Embryonic facial prominence (tissue), 1 donor: ENCODE results near the gene PLD6.
"Not testable (repeated sequence)": the region's sequence is repeated elsewhere in the genome, so short reads cannot be mapped to it uniquely, and the experiment has no call there.

ENCODE experiments used
- DNase-seq: peaks from one replicate; pipeline ENCODE4 v3.0.0-alpha.2; 2016; ENCODE audit errors: extremely low spot score

PLD6 gene, protein sequence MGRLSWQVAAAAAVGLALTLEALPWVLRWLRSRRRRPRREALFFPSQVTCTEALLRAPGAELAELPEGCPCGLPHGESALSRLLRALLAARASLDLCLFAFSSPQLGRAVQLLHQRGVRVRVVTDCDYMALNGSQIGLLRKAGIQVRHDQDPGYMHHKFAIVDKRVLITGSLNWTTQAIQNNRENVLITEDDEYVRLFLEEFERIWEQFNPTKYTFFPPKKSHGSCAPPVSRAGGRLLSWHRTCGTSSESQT

DNA sequence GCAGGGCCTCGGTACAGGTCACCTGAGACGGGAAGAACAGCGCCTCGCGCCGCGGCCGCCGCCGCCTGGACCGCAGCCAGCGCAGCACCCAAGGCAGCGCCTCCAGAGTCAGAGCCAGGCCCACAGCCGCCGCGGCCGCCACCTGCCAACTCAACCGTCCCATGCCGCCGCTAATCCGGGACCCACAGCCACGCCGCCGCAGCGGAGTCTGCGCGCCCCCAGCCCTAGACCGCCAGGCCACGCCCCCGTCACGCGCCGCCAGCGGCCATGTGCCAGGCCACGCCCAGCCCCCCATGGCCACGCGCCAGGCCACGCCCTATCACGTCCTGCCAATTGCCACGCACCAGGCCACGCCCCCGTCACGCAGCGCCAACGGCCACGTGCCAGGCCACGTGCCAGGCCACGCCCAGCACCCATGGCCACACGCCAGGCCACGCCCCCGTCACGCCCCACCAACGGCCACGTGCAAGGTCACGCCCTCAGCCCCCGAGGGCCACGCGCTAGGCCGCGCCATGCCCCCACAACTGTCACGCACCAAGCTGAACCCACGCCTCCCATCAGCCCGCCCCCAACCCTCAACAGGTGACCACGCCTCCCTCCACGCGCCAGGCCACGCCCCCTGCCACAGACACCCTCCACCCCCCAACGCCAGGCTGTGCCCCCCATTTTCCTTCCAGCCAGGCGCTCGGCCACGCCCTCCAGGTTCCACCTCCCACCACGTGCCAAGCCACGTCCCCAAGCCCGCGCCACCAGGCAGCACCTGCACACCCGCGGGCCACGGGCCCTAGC lies at the start of gene PLD6:
TSS of gene PLD6 (minus strand) at position 210 of the 789 bp plus-strand sequence. CDS start at position 163, 47 bp downstream.
- DNase-seq = no peak

- DNase-seq = not testable (repeated sequence)
Measured at GRCh38 chr17:17255689-17256088, 49.6 kb upstream of the PLD6 start.

GRCh38 chr17:17254036-17254435 lies 47.9 kb upstream of the PLD6 start:
- no peak for DNase-seq

- DNase-seq = no peak
Measured at GRCh38 chr17:17253406-17253805, 47.3 kb upstream of the PLD6 start.

GRCh38 chr17:17252149-17252661 lies 46.1 kb upstream of the PLD6 start:
- no peak for DNase-seq

GRCh38 chr17:17246879-17247278 lies 40.7 kb upstream of the PLD6 start:
- DNase-seq = no peak

DNA sequence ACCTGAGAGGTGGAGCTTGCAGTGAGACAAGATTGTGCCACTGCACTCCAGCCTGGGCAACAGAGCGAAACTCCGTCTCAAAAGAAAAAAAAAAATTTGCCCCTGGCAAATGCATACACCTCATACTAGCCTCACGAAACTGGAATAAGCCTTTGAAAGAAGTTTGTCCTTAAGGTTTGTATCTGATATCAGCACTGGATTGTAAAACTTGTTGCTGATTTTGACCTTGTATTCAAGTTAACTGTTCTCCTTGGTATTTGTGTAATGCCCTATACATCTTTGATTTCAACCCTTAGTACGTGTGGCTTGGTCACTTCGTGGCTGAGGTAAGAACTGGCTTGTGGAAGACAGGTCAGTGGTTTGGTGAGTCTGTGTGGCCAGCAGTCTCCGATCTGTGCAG lies 37.0 kb upstream of the PLD6 start:
- DNase-seq = no peak

- DNase-seq = no peak
Measured at GRCh38 chr17:17242246-17242645, 36.1 kb upstream of the PLD6 start.

- DNase-seq = no peak
Measured at GRCh38 chr17:17241656-17242055, 35.5 kb upstream of the PLD6 start.

DNA sequence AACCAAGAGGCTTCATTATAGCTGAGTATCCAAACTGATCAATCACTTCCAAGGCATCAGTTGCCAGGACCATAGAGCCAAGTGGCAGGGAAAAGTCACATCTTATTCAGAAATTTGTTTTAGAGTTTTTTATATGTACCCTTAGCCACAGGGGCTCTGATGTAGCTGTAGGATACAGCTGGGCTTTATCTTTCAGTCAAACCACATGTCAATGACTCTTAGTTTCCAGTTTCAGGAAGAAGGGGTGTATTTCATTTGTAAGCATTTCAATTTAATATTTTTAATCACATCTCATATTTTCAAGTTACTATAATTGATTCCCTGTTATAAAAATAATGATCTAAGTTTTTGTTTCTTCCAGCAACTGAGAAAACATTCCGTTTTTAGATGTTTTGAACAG lies 33.7 kb upstream of the PLD6 start:
- DNase-seq = no peak

- peak; percentile 67 for DNase-seq
Measured at GRCh38 chr17:17237026-17237799, 31.1 kb upstream of the PLD6 start, which contains the start of gene FLCN. Gene FLCN (minus strand): TSS chr17:17237168. CDS start chr17:17228137, 9,031 bp downstream.

DNA sequence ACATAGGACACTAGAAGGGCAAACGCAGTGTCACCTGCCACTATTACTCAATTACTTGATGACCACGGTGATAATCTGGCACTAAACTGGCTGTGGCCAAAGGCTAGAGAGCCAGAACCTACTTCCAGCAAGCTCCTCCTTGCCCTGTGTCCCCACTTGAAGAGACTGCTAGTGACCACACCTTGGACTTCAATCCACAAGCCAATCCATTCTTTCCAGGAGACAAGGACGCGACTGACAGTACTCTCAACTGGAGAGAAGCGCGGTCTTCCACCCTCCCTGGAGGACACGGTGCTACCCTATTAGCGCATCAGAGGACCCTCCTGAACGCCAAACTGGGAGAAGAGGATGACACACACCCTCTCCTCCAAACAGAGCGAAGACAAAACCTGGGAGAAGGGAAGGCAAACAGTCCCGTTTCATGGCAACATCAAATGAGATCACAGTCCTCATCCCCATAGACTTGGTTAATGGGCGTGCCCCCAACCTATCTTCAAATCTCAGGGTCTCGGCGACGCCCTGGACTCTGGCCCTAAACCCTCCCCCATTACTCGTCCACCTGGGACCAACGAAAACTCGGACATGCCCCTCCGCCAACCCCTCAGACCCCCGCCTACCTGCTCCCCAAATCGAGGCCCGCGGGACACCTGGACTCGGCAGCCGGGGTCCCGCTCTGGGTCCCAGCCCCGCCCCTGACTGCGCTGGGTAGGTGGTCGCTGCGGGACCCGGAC lies 30.3 kb upstream of the PLD6 start:
- no peak for DNase-seq

GRCh38 chr17:17235212-17236174 lies 29.4 kb upstream of the PLD6 start:
- DNase-seq = no peak

- no peak for DNase-seq
Measured at GRCh38 chr17:17232303-17232621, 26.1 kb upstream of the PLD6 start.

DNA sequence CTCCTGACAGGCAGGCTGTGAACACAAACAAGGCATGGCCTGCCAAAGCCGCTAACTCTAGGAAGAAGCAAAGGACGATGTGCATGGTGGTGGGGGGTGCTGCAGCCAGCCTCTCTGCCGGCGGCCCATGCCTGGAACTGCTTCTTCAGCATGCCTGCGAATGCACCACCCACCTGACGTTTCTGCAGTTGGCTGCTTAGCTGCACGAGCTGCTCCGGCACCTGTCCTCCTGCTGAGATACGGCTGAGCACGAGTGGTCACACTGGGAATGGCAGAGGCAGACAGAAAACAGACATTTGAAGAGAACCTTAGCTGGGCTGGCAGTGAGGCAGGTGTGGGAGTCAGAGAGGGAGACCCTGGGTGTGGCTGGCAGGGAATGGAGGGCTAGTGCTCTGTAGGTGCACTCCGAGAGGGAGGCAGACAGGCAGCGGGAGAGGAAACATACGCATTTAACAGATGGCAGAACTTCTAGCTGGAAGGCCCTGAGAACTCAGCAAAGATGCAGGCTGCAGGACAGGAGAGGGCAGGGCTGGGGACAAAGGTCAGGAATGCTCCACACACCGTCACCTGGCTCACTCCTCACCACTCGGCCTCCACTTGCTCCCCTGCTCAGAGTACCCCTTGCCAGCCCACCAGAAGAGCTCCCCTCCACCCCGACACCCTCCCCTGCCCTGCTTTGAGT lies 25.6 kb upstream of the PLD6 start:
- DNase-seq = no peak

- DNase-seq = no peak
Measured at GRCh38 chr17:17229416-17230384, 23.6 kb upstream of the PLD6 start.

DNA sequence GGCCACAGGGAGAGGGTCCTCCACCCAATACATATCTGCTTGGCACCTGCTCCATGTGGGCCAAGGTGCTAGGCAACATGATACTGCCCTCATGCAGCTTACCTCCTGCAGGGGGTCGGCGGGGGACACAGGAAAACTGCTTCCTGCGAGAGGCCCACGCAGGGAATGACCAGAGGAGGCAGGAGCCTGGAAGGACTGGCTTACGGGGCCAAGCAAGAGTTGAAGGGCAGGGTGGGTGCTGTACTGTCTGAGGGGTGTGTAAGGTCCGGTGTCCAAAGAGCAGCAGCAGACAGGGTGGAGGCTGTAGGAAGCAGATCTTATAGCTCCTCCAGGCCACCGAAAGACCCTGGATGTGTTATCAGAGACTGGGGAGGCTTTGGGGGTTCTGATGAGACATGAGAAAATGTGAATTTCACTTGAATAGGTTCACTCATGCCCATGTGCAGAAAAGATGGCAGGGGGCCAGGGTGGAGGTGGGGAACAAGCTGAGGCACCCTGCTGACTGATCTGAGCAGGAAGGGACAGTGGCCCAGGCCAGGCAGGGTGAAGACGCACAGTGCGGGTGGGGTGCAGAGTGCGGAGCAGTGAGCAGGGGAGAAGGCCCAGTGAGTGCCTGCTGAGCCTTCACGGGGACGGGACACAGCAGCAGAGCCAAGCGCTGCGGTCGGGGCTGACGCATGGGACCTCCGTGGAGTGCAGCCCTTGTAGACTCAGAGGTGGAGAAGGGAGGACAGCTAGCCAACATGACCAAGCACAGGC lies 22.6 kb upstream of the PLD6 start:
- no peak for DNase-seq
